ENCODE results near the gene ADAMTS3.
A peak's percentile ranks its signal among the peaks of the same experiment; 100 is the strongest.

The ADAMTS3 gene

GRCh38 chr4:72405417-72405816 is 163.6 kb downstream of the ADAMTS3 start:
- DNase-seq, result no peak

GRCh38 chr4:72397314-72397713 is 171.7 kb downstream of the ADAMTS3 start:
- no peak for DNase-seq

- DNase-seq, result no peak
Measured at GRCh38 chr4:72394012-72394663, 174.9 kb downstream of the ADAMTS3 start.

GRCh38 chr4:72391281-72391680 is 177.7 kb downstream of the ADAMTS3 start:
- no peak for DNase-seq

- no peak for DNase-seq
Measured at GRCh38 chr4:72390409-72390808, 178.6 kb downstream of the ADAMTS3 start.

GRCh38 chr4:72388521-72388920 is 180.5 kb downstream of the ADAMTS3 start:
- DNase-seq, result no peak

- DNase-seq, result no peak
Measured at GRCh38 chr4:72387959-72388358, 181.1 kb downstream of the ADAMTS3 start.

GRCh38 chr4:72383439-72383838 is 185.6 kb downstream of the ADAMTS3 start:
- no peak for DNase-seq

GRCh38 chr4:72378901-72379300 is 190.1 kb downstream of the ADAMTS3 start:
- DNase-seq, result no peak

GRCh38 chr4:72377491-72378194 is 191.4 kb downstream of the ADAMTS3 start:
- no peak for DNase-seq

- DNase-seq, result no peak
Measured at GRCh38 chr4:72376901-72377300, 192.1 kb downstream of the ADAMTS3 start.

GRCh38 chr4:72375073-72375736 is 193.8 kb downstream of the ADAMTS3 start:
- no peak for DNase-seq

- DNase-seq, result no peak
Measured at GRCh38 chr4:72374159-72374558, 194.9 kb downstream of the ADAMTS3 start.

GRCh38 chr4:72366601-72367000 is 202.4 kb downstream of the ADAMTS3 start:
- DNase-seq, result no peak

- DNase-seq, result no peak
Measured at GRCh38 chr4:72365981-72366380, 203.0 kb downstream of the ADAMTS3 start.

GRCh38 chr4:72365016-72365415 is 204.0 kb downstream of the ADAMTS3 start:
- DNase-seq, result no peak

- no peak for DNase-seq
Measured at GRCh38 chr4:72360075-72360474, 208.9 kb downstream of the ADAMTS3 start.

GRCh38 chr4:72358483-72358882 is 210.5 kb downstream of the ADAMTS3 start:
- DNase-seq, result peak in 2 of 4 experiments; percentile 6 to 26

GRCh38 chr4:72357908-72358307 is 211.1 kb downstream of the ADAMTS3 start:
- DNase-seq, result no peak

GRCh38 chr4:72352711-72353110 is 216.3 kb downstream of the ADAMTS3 start:
- no peak for DNase-seq

- no peak for DNase-seq
Measured at GRCh38 chr4:72351521-72351920, 217.5 kb downstream of the ADAMTS3 start.

GRCh38 chr4:72348701-72349100 is 220.3 kb downstream of the ADAMTS3 start:
- no peak for DNase-seq

- no peak for DNase-seq
Measured at GRCh38 chr4:72344418-72344817, 224.6 kb downstream of the ADAMTS3 start.

GRCh38 chr4:72341432-72341820 is 227.6 kb downstream of the ADAMTS3 start:
- no peak for DNase-seq

Measured in suppressor macrophage (primary cell).